ENCODE results near the gene CD81.

DNA sequence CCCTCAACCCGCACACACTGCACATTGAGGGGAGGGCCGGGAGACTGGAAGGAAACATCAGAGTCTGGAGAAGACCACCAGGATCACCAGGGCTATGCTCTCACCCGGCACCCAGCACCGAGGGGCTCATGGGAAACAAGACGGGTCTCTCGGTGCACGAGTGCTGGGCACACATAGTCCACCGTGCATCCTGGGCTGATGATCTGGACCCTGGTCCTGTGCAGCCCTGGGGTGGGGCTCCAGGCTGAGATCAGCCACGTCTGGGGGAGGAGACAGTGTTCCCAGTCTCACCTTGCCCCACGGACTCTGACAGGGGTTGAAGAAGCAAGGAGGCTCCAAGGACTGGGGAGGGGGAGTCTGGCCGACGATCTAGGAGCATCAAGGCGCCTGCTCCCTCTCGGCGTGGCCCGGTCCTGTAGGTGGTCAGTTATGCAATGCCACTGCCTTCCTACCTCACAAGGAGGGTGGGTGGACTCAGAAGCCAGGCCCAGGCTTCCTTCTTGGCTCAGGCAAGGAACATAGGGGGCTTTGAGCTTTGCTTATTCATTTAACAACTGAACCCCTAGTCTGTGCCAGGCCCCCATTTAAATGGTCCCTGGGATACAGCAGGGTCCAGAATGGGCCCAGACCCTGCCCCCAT, 11.4 kb upstream of the CD81 start:
- TF ChIP-seq, protein P1, sequence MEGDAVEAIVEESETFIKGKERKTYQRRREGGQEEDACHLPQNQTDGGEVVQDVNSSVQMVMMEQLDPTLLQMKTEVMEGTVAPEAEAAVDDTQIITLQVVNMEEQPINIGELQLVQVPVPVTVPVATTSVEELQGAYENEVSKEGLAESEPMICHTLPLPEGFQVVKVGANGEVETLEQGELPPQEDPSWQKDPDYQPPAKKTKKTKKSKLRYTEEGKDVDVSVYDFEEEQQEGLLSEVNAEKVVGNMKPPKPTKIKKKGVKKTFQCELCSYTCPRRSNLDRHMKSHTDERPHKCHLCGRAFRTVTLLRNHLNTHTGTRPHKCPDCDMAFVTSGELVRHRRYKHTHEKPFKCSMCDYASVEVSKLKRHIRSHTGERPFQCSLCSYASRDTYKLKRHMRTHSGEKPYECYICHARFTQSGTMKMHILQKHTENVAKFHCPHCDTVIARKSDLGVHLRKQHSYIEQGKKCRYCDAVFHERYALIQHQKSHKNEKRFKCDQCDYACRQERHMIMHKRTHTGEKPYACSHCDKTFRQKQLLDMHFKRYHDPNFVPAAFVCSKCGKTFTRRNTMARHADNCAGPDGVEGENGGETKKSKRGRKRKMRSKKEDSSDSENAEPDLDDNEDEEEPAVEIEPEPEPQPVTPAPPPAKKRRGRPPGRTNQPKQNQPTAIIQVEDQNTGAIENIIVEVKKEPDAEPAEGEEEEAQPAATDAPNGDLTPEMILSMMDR (IDR thresholded peaks at IDR 0.05; ENCODE audit: low read depth, low read length): no peak
- TF ChIP-seq POLR2A (IDR thresholded peaks at IDR 0.05; ENCODE audit: extremely low read depth, insufficient read length): no peak
